Measurements from ENCODE around the gene LIPJ.

The LIPJ gene

DNA sequence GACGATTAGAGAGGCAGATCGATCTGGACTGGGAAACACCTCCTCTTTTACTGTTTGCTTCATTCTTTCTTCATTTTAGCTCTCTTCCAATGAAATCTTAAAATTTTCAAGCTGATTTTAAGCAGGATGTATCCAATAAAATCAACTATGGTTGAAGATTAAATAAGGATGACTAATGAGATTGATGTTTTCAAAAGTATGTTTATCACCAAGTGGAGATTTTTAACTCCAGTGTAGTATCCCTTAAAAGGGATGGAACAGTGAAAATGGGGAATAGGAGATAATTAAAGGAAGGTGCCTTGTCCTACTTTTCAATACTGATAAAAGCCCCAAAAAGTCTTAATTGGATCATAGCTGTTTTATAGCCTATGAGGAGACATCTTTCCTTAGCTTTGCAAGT lies 66.1 kb downstream of the LIPJ start:
- H3K4me3 ChIP-seq (IDR thresholded peaks at IDR 0.05; ENCODE audit: insufficient read depth, low read depth, low read length), result no peak overlapping the region
- no peak for TF ChIP-seq CTCF (conservative IDR thresholded peaks at IDR 0.05; ENCODE audit: low read depth, low read length)
- H4K20me1 ChIP-seq (ENCODE audit: insufficient read depth), result no peaks in the 10 kb centered on the region
- H3K79me2 ChIP-seq (ENCODE audit: insufficient read depth, low read depth), result no peaks in the 10 kb centered on the region
- H3K27me3 ChIP-seq (ENCODE audit: insufficient read depth, low read depth), result no peaks in the 10 kb centered on the region
- no peak overlapping the region for H3K9ac ChIP-seq
- no peaks in the 10 kb centered on the region for H3K4me1 ChIP-seq (ENCODE audit: low read depth, poor library complexity, severe bottlenecking)
- no peak overlapping the region for H3K27ac ChIP-seq
- H3K36me3 ChIP-seq (ENCODE audit: insufficient read depth), result no peaks in the 10 kb centered on the region
- H2AFZ ChIP-seq (ENCODE audit: low read depth), result no peak overlapping the region
- H3K4me2 ChIP-seq, result no peak overlapping the region
